Psoas muscle (tissue), 8 donors: ENCODE measurements around the gene GNAI2. TPM values are rescaled to one million over a fixed set of nuclear protein-coding genes. Genes with fewer than 3 reads are reported as not detected.

ENCODE experiments used
- ATAC-seq, 4 donors: fragments of 200-7000 bp; cut with Tn5 transposase; one replicate each; pipeline ENCODE4 v1.9.1; 2020; ENCODE audit warnings: moderate library complexity in 3 of 4, mild to moderate bottlenecking in 2 of 4
- DNase-seq, 2 donors: peaks; one replicate each; pipeline ENCODE4 v3.0.0-alpha.2; 2020
- H3K27ac ChIP-seq: fragments of 200-600 bp; one replicate; pipeline ENCODE4 v1.8.0; 2022
- H3K27me3 ChIP-seq, 3 donors: fragments of 200-600 bp in 1 of 3; one replicate each; pipeline versions ENCODE4 v1.6.1 to v1.8.0; 2013 to 2022; ENCODE audit warnings: low read length in 2 of 3, mild to moderate bottlenecking in 2 of 3, moderate library complexity in 1 of 3; ENCODE audit not compliant: insufficient read depth in 3 of 3
- H3K36me3 ChIP-seq, 2 donors: fragments of 200-600 bp in 1 of 2; one replicate each; pipeline versions ENCODE4 v1.6.1 to v1.8.0; 2013 to 2022; ENCODE audit warnings: low read depth in 1 of 2, mild to moderate bottlenecking in 1 of 2, moderate library complexity in 1 of 2; ENCODE audit not compliant: insufficient read depth in 1 of 2
- H3K4me1 ChIP-seq: fragments of 200-600 bp; one replicate; pipeline ENCODE4 v1.8.0; 2022
- H3K4me3 ChIP-seq: fragments of 200-600 bp; one replicate; pipeline ENCODE4 v1.8.0; 2022; ENCODE audit warnings: mild to moderate bottlenecking
- H3K9me3 ChIP-seq: fragments of 200-600 bp; one replicate; pipeline ENCODE4 v1.8.0; 2022
- CTCF ChIP-seq: fragments of 200-600 bp; IDR thresholded peaks from one replicate; pipeline ENCODE4 v1.8.0; 2022; ENCODE audit warnings: antibody characterized with exemption
- WGBS, 3 donors: extraction: QIAGEN DNeasy Blood & Tissue Kit; methylation state at CpG; one replicate each; pipeline versions ENCODE4 v1.1.6 to v1.1.7; 2013; 5-methylcytosine and 5-hydroxymethylcytosine counted together
- intact Hi-C, 2 donors: fragments of 100-400 bp; cut with DNase I; formaldehyde crosslinking; loops; one replicate each; pipeline versions ENCODE4 v1.11.0 to v1.14.2; 2022
- polyA plus RNA-seq, 3 donors: library from polyadenylated mRNA; stranded (reverse); fragments of 200-250 nt; gene quantifications; one replicate each; pipeline ENCODE4 v1.2.3, GENCODE V29; 2013
- total RNA-seq, 4 donors: library from RNA; stranded (reverse); fragmentation: NEBNext Ultra II Directional in 2 of 4; extraction: Animal tissue kit (Norgen Biotek cat#: 25700) in 2 of 4; gene quantifications; one replicate each; pipeline versions ENCODE4 v1.2.1 to v1.2.4, GENCODE V29; 2021 to 2023
- donor health status: healthy with polysubstance abuse.
- donor health status: DM: no; HTN: no; CAD: no; lungs with moderate emphysema.
- donor health status: Bipolar disorder and iron deficiency.
- donor health status: healthy.
- donor health status: DM: yes; HTN: yes; CAD: no.
- donor health status: DM: no; HTN: no; CAD: no.
- donor health status: DM: no; HTN: no; CAD: no.
- donor health status: DM: yes; HTN: yes; CAD: no.

GNAI2 gene
- total and polyA plus RNA-seq, 7 donors = 39.4 to 93.9 (median 57.6) TPM

- 79 to 82% (median 80%) methylated on average over 10 of the region's 10 CpGs for WGBS, 3 donors
- no peak for TF ChIP-seq CTCF
- H3K4me1 ChIP-seq = peaks cover 21% of the 10 kb centered on the region
- no peak overlapping the region for H3K27ac ChIP-seq
- DNase-seq (no peak), ATAC-seq (no peak)
- intact Hi-C loops = no loop called here
- no peaks in the 10 kb centered on the region for H3K27me3 ChIP-seq
- no peaks in the 10 kb centered on the region for H3K9me3 ChIP-seq
- H3K4me3 ChIP-seq = no peak overlapping the region
- H3K36me3 ChIP-seq = peaks cover 0 to 13% of the 10 kb centered on the region in 2 donors
Observed at GRCh38 chr3:50217681-50218080, 18.3 kb upstream of the GNAI2 start.

GRCh38 chr3:50218448-50218847 is 17.6 kb upstream of the GNAI2 start:
- Histone ChIP-seq H3K27me3 (no peaks in the 10 kb centered on the region), H3K4me3 (no peak overlapping the region), H3K36me3 (peaks cover 0 to 13% of the 10 kb centered on the region in 2 donors), H3K4me1 (peaks cover 17% of the 10 kb centered on the region), H3K27ac (no peak overlapping the region), H3K9me3 (no peaks in the 10 kb centered on the region)
- intact Hi-C loops = no loop called here
- TF ChIP-seq CTCF = no peak
- ATAC-seq (no peak), DNase-seq (no peak)
- 90 to 95% (median 93%) methylated on average over 17 of the region's 17 CpGs for WGBS, 3 donors

GRCh38 chr3:50219285-50219684 is 16.7 kb upstream of the GNAI2 start:
- no peak for TF ChIP-seq CTCF
- intact Hi-C loops = no loop called here
- Histone ChIP-seq H3K27me3 (no peaks in the 10 kb centered on the region), H3K27ac (no peak overlapping the region), H3K4me1 (peaks cover 17% of the 10 kb centered on the region), H3K36me3 (peaks cover 0 to 13% of the 10 kb centered on the region in 2 donors), H3K4me3 (no peak overlapping the region), H3K9me3 (no peaks in the 10 kb centered on the region)
- WGBS, 3 donors = 37 to 67% (median 42%) methylated on average over 5 of the region's 5 CpGs
- peak in 2 of 4 donors; percentile 38 to 54 for ATAC-seq
- no peak for DNase-seq

DNA sequence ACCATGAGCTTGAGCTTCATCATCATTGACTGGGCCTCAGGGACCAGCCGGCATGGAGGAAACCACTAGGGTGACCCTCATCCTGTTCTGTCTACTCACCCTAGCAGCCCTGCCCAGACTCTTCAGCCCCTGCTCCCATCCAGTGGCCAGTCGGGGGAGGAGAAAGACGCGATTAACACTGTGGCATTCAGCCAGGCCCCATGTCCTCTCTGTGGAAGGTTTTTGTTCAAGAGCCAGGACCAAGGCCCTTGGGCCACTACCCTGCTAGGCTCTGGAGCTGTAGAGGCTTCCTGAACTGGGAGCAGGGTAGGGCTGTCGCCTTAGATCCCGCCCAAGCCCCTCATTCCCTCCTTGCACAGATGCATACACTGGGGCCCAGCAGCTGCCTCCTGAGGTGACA is 15.9 kb upstream of the GNAI2 start:
- WGBS, 3 donors = 41 to 59% (median 49%) methylated on average over 6 of the region's 6 CpGs
- H3K4me3 ChIP-seq = no peak overlapping the region
- TF ChIP-seq CTCF = no peak
- H3K36me3 ChIP-seq = peaks cover 0 to 13% of the 10 kb centered on the region in 2 donors
- no peak overlapping the region for H3K27ac ChIP-seq
- intact Hi-C loops = no loop called here
- ATAC-seq (peak in 2 of 4 donors; percentile 26 to 35), DNase-seq (no peak)
- no peaks in the 10 kb centered on the region for H3K27me3 ChIP-seq
- H3K4me1 ChIP-seq = peaks cover 13% of the 10 kb centered on the region
- H3K9me3 ChIP-seq = no peaks in the 10 kb centered on the region

DNA sequence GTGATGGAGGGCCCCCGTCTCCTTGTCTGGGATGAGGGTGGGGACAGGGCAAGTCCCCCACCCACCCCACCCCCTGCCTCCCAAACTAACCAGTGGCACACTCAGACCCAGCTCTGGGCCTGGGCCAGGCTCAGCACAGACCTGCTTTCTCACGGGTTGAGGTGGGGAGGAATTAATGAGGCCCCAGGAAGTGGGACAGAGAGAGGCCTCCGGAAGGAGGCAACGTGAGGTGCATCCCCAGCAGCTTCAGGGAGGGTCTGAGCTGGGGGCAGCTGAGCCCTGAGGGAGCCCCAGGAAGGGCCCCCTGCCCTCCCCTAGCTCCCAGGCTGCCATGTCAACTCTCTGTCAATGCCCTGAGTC is 15.0 kb upstream of the GNAI2 start:
- no peak for TF ChIP-seq CTCF
- intact Hi-C loops = no loop called here
- no peak for DNase-seq
- Histone ChIP-seq H3K9me3 (no peaks in the 10 kb centered on the region), H3K4me3 (no peak overlapping the region), H3K36me3 (peaks cover 0 to 13% of the 10 kb centered on the region in 2 donors), H3K27me3 (no peaks in the 10 kb centered on the region), H3K4me1 (peaks cover 13% of the 10 kb centered on the region), H3K27ac (no peak overlapping the region)
- ATAC-seq = no peak
- 60 to 81% (median 66%) methylated on average over 4 of the region's 4 CpGs for WGBS, 3 donors
